LNCAP (cell line): Measurements from ENCODE around the gene ARFGAP1.

Experiments used
- CTCF ChIP-seq: fragments of 450-650 bp; IDR thresholded peaks from 2 replicates; pipeline ENCODE4 v1.5.1; 2017; ENCODE audit warnings: mild to moderate bottlenecking

Gene ARFGAP1

DNA sequence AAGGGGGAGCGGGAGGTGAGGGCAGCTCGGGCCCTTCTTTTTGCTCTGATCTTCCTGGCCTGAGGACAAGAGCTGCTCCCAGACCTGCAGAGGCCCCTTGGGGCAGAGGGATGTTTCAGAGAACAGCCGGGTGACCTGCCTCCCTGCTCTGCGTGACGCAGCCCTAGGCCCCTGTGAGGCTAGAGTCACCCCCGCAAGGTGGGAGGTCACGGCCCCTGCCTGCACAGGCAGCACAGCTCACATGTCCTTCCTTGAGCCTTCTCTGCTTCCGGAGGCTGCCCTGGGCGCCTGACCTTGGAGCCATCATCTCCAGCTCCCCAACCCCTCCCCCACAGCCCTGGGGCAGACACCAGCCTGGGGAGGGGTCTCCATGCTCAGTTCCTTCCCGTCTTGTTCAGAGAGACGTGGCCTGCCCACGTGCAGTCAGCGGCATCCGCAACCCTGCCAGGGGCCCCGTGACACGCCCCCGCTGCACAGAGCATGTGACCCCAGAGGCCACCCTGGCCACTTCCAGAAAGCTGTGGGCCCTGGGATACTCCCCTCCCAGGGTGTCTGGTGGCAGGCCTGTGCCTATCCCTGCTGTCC is 37.1 kb upstream of the ARFGAP1 start, which contains the start of gene BIRC7:
BIRC7 (plus strand) TSS at position 507 of the 585 bp plus-strand sequence. CDS start 192 bp downstream, outside the sequence.
- TF ChIP-seq CTCF = no peak

GRCh38 chr20:63236116-63236837 is 36.3 kb upstream of the ARFGAP1 start:
- TF ChIP-seq CTCF = no peak

DNA sequence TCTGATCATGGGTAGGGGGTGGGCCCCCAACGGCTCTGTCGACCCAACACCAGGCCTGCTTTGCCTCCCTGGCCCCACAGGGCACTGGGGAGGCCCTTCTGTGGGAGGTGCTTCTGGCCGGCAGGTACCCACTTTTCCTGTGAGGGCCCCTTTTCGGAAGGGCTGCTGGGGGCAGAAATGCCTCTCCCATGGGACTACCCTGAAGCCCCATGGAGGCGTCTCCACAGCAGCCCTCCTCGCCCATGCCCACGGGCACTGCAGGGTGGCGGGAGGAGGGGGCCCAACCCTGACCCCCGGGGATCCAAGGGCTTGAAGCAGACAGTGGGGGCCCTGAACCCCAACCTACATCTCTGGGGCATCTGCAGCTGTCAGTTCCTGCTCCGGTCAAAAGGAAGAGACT is 34.6 kb upstream of the ARFGAP1 start:
- TF ChIP-seq CTCF = no peak

GRCh38 chr20:63238514-63239125 is 34.0 kb upstream of the ARFGAP1 start:
- no peak for TF ChIP-seq CTCF

- TF ChIP-seq CTCF = no peak
These were observed 33.2 kb upstream of the ARFGAP1 start for GRCh38 chr20:63239431-63239830.

DNA sequence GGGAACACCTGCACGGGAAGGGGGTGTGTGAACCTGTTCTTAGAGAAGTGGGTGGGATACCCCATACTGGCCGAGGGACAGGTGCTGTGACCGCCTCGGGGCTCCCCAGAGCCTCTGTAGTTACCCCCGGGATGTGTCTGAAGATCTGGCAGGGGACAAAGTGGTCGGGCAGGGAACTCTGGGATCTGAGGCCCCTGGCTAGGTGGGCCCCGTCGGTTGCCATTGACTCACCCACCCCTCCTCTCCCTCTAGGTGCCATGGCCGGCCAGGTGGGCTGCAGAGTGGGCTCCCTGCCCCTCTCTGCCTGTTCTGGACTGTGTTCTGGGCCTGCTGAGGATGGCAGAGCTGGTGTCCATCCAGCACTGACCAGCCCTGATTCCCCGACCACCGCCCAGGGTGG is 32.6 kb upstream of the ARFGAP1 start:
- no peak for TF ChIP-seq CTCF

DNA sequence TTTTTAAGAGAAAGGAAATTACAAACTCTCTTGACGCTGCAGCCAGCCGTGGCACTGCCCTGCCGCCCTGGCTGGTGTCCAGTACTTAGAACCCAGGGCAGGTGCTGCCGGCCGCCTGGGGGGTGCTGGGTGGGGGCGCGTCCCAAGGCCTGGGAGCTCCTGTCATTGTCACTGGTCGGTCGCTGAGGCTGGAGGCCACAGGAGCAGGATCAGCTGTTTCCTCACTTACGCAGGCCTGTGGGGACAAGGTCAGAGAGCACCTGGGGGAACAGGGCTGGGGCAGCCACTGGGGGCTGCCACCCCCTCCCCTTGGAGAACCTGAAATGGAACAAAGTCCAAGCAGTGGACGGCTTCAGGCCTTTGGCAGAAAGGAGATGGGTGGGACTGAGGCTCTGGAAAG is 31.3 kb upstream of the ARFGAP1 start:
- TF ChIP-seq CTCF = no peak
